Amniotic epithelial cell (primary cell): Measurements from ENCODE around the gene PHAX.
A peak's percentile ranks its signal among the peaks of the same experiment; 100 is the strongest.
"Not testable (repeated sequence)": the region's sequence is repeated elsewhere in the genome, so short reads cannot be mapped to it uniquely, and the experiment has no call there.

ENCODE experiments used
- DNase-seq: peaks from one replicate; pipeline ENCODE4 v3.0.0-alpha.2; 2010; ENCODE audit warnings: low read depth

PHAX gene

GRCh38 chr5:126603402-126603991 lies 2.8 kb downstream of the PHAX start:
- DNase-seq, result no peak

DNA sequence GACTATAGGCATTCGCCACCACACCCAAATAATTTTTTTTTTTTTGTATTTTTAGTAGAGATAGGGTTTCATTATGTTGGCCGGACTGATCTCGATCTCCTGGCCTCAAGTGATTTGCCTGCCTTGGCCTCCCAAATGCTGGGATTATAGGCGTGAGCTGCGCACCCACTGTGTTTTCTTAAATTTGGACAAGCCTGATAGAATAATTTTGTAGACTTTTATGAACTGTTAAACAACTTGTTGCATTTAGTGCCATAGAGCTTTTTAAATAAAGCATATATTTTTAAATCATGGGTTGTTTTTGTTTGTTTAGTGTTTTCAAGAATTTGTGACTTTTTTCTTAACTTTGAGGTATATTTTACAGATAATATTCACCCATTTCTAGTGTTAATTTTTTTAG lies 4.8 kb downstream of the PHAX start:
- DNase-seq, result no peak

DNA sequence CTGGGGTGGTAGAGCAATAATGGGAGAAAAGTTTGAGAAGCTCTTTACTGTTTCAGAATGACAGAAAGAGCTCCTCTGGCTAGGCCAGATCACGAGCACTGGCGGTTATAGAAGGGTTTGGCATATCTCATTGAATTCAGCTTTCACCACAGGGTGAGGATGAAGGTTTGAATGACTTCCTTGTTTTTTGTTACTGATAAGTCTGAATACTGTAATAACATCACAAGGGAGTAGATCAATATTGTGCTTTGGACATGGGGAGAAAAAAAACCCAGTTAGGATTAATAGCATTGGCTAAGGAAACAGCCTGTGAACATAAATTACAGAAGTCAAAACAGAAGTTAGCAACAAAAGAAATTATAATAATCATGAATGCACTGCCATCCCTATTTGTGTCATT lies 9.4 kb downstream of the PHAX start:
- DNase-seq, result no peak

GRCh38 chr5:126610616-126611015 lies 9.9 kb downstream of the PHAX start:
- no peak for DNase-seq

- no peak for DNase-seq
These were observed 13.3 kb downstream of the PHAX start for GRCh38 chr5:126613941-126614592.

- no peak for DNase-seq
These were observed 14.5 kb downstream of the PHAX start for GRCh38 chr5:126615286-126615685.

DNA sequence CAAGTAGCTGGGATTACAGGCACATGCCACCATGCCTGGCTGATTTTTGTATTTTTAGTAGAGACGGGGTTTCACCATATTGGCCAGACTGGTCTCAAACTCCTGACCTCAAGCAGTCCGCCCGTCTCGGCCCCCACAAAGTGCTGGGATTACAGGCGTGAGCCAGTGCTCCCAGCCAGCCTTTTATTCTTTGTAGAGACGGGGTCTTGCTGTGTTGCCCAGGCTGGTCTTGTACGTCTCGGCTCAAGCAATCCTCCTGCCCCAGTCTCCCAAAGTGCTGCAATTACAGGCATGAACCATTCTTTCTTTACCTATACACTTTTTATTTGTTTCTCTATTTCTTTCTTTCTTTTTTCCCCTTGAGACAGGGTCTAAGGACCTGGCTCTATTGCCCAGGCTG lies 16.9 kb downstream of the PHAX start:
- not testable (repeated sequence) for DNase-seq

DNA sequence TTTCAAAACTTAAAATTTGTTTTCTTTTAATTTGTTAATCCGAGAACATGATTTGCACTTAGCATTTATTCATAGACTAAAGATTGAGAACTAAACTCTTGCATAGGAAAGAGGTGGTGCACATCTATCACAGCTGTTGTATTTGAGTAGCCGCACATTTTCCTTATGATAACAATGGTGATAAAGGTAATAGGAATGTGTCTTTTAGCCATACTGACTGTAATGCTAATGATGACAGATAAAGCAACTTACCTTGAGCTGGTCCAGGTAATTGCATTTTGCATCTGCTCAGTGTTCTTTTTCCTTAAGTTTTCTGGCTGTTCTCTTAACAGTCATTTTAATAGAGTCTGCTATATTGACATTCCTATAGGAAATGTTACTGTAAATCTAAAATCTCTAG lies 19.0 kb downstream of the PHAX start:
- no peak for DNase-seq

- DNase-seq, result peak; percentile 85
These were observed 23.8 kb downstream of the PHAX start for GRCh38 chr5:126624534-126624933.

DNA sequence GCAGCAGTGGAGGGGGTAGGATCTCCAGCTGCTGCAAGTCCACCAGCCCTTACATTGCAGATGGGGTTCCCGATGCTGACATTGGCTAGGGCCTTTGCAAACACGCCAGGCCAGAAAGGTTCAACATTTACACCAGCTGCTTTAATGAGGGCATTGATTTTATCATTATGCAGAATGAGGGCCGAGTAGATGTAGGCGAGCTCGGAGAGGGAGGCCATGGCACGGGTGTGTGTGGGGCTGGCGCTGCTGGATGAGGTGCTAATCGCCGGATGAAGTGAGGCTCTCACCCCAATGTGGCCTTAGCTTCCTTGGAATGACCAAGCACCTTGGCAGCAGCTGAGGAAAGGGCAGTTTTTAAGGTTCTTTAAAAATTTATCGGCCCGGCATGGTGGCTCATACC lies 27.4 kb downstream of the PHAX start:
- DNase-seq, result no peak

DNA sequence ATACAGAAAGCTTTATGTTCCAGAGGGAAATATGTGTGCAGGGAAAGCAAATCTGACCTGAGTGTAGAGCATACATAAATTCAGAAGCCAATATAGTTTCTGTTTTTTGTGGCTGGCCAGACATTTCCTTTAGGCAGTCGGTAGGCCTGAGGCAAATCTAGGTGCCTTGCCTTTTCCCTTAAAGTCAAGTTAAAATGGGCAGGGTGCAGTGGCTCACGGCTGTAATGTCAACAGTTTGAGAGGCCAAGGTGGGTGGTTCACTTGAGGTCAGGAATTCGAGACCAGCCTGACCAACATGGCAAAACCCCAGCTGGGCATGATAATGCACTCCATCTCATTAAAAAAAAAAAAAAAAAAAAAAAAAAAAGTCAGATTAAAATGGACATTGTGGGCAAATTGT lies 31.2 kb downstream of the PHAX start:
- no peak for DNase-seq

DNA sequence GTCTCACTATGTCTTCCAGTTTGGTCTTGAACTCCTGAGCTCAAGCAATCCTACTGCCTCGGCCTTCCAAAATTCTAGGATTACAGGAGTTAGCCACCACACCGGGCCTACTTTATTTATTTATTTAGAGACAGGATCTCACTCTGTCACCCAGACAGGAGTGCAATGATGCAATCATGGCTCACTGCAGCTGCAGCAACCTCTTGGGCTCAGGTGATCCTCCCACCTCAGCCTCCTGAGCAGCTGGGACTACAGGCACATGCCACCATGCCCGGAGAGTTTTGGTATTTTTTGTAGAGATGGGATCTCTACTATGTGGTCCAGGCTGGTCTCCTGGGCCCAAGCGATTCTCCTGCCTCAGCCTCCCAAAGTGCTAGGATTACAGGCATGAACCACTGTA lies 32.8 kb downstream of the PHAX start:
- no peak for DNase-seq

DNA sequence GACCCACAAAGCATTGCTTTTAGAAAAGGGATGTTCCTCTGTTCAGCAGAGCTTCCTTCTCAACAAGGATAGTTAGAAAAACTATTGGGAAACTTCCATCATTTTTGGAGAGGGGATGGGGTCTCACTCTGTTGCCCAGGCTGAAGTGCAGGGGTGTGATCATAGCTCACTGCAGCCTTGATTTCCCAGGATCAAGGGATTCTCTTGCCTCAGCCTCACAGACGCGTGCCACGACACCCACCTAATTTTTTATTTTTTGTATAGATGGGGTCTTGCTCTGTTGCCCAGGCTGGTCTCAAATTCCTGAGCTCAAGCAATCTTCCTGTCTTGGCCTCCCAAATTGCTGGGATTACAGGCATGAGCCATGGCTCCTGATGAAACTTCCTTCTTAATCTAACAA lies 34.8 kb downstream of the PHAX start:
- DNase-seq, result no peak

- DNase-seq, result no peak
These were observed 36.2 kb downstream of the PHAX start for GRCh38 chr5:126636956-126637355.

DNA sequence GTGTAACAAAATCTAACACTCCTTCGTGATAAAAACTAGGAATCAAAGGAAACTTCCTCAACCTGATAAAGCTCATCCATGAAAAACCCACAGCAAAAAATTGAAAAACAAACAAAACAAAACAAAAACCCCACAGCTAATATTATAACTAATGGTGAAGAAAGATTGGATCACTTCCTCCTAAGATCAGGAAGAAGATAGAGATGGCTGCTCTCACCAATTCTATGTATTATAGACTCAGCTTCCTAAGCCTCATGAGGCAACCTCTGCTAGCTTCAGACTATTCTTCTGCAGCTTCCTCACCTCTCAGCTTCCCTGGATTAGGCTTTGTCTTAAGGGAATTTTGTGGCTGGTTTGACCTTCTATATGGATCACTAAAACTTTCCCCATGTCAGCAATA lies 40.1 kb downstream of the PHAX start:
- no peak for DNase-seq

DNA sequence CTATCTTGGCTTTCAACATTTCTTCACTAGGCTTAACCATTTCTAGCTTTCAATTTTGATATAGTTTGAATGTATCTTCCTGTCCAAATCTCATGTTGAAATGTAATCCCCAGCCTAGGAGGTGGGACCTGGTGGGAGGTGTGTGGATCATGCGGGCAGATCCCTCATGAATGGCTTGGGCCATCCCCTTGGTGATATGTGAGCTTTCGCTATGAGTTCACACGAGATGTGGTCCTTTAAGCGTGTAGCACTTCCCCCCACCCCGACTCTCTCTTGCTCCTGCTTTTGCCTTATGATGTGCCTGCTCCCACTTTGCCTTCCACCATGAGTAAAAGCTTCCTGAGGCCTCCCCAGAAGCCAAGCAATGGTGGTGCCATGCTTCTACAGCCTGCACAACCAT lies 40.6 kb downstream of the PHAX start:
- DNase-seq, result no peak

DNA sequence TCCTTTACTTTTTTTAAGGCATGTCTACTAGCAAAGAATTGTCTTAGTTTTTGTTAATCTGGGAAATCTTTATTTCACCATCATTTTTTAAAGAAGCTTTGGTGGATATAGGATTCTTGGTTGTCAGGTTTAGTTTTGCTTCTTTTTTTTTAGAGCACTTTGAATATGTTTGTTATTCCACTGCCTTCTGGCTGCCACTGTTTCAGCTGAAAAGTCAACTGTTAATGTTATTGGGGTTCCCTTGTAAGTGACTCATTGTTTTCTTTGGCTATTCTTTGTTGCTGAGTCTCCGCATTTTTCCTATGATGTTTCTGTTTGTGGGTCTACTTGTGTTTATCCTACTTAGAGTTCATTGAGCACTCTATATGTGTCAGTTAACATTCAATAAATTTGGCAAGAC lies 44.4 kb downstream of the PHAX start:
- DNase-seq, result peak; percentile 4

DNA sequence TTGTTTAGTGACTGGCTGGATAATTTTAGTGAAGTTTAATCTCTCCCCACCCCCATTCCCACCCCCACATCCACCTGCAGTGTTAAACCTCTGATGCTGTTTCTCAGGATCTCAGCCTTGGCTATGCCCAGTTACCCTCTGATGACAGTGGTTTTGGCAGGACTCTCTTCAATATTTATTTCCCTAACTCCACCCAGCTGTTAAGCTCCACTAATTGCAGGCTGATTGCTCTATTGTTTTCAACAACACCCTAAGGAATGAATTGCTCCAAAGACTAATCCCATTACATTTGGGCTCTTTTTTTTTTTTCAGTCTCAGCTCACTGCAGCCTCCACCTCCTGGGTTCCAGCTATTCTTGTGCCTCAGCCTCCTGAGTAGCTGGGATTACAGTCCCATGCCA lies 46.3 kb downstream of the PHAX start:
- no peak for DNase-seq

GRCh38 chr5:126648471-126648870 lies 47.7 kb downstream of the PHAX start:
- DNase-seq, result no peak

DNA sequence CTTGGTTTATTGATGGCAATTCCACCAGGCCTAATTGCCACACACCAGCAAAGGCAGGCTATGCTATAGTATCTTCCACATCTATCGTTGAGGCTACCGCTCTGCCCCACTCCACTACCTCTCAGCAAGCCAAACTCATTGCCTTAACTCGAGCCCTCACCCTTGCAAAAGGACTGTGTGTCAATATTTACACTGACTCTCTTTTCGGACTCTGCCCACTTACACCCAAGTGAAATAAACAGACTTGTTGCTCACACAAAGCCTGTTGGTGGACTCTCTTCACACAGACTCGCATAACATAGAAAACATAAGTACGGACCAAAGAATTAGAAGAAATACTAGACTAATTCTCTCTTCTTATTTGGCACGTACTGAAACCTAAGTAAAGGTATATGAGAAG lies 48.3 kb downstream of the PHAX start:
- DNase-seq, result not testable (repeated sequence)

DNA sequence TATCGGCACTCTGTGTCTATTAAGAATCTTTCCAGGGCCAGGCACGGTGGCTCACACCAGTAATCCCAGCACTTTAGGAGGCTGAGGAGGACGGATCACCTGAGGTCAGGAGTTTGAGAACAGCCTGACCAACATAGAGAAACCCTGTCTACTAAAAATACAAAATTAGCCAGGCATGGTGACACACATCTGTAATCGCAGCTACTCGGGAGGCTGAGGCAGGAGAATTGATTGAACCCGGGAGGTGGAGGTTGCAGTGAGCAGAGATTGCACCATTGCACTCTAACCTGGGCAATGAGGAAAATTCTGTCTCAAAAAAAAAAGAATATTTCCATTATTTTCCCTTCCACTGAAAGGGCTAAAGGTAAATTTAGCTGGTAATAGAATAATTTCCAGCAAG lies 49.0 kb downstream of the PHAX start:
- not testable (repeated sequence) for DNase-seq

DNA sequence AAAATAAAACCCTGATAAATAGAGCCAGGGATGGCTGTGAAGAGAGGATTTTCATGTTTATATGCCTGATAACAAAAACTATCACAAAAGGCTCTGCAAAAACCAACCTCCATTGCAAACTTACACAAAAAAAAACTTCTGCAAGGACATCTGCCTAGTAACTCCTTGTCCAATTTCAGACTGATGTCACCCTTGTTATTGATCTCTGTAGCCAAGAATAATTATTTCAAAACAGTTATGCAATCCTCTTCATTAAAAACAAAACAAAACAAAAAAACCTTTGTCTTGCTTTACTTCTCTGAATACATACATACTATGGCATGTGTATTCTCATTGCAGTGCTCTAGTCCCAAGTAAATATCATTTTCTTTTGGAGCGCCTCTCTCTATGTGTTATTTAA lies 49.7 kb downstream of the PHAX start:
- DNase-seq, result no peak

- DNase-seq, result no peak
These were observed 50.3 kb downstream of the PHAX start for GRCh38 chr5:126651013-126651577.

- DNase-seq, result peak; percentile 46
These were observed 55.8 kb downstream of the PHAX start for GRCh38 chr5:126656401-126657007.
